GM21576 (cell line): ENCODE data around the gene RCAN2.

Experiments used
- ATAC-seq: cut with Tn5 transposase; IDR thresholded peaks from one replicate; pipeline ENCODE4 v1.9.1; 2021; ENCODE audit warnings: mild to moderate bottlenecking, moderate library complexity; ENCODE audit not compliant: unreplicated experiment

RCAN2 gene

GRCh38 chr6:46491201-46491627 lies at the start of gene RCAN2:
Gene RCAN2, minus strand, starts transcription at chr6:46491449.
- no peak for ATAC-seq

- ATAC-seq = no peak
These were observed 48.6 kb upstream of the RCAN2 start for GRCh38 chr6:46539866-46540265.

- no peak for ATAC-seq
These were observed 47.7 kb upstream of the RCAN2 start for GRCh38 chr6:46538800-46539480.

- ATAC-seq = no peak
These were observed 39.6 kb upstream of the RCAN2 start for GRCh38 chr6:46530896-46531295.

GRCh38 chr6:46528961-46529750 lies 37.9 kb upstream of the RCAN2 start:
- ATAC-seq = no peak

- ATAC-seq = no peak
These were observed 35.4 kb upstream of the RCAN2 start for GRCh38 chr6:46526607-46527006.

GRCh38 chr6:46525583-46525982 lies 34.3 kb upstream of the RCAN2 start:
- ATAC-seq = no peak

GRCh38 chr6:46521464-46521971 lies 30.3 kb upstream of the RCAN2 start:
- ATAC-seq = no peak

GRCh38 chr6:46517202-46517601 lies 26.0 kb upstream of the RCAN2 start:
- no peak for ATAC-seq

GRCh38 chr6:46513533-46513932 lies 22.3 kb upstream of the RCAN2 start:
- ATAC-seq = no peak

- no peak for ATAC-seq
These were observed 20.1 kb upstream of the RCAN2 start for GRCh38 chr6:46511320-46511719.

- no peak for ATAC-seq
These were observed 19.4 kb upstream of the RCAN2 start for GRCh38 chr6:46510651-46511050.

GRCh38 chr6:46509981-46510510 lies 18.8 kb upstream of the RCAN2 start:
- ATAC-seq = no peak

- ATAC-seq = no peak
These were observed 17.8 kb upstream of the RCAN2 start for GRCh38 chr6:46509063-46509462.

GRCh38 chr6:46507426-46507825 lies 16.2 kb upstream of the RCAN2 start:
- ATAC-seq = no peak

GRCh38 chr6:46505693-46506512 lies 14.7 kb upstream of the RCAN2 start:
- ATAC-seq = no peak

GRCh38 chr6:46504242-46504641 lies 13.0 kb upstream of the RCAN2 start:
- no peak for ATAC-seq

GRCh38 chr6:46502486-46503119 lies 11.4 kb upstream of the RCAN2 start:
- ATAC-seq = no peak

GRCh38 chr6:46501136-46502089 lies 10.2 kb upstream of the RCAN2 start:
- ATAC-seq = no peak
